Fibroblast of the conjunctiva (primary cell): ENCODE results near the gene NUTM2A.
"Not testable (repeated sequence)": the region's sequence is repeated elsewhere in the genome, so short reads cannot be mapped to it uniquely, and the experiment has no call there.

Source experiments
- DNase-seq: peaks from one replicate; pipeline ENCODE4 v3.0.0-alpha.2; 2010; ENCODE audit warnings: low read depth

The NUTM2A gene

GRCh38 chr10:87225148-87225547 lies at the start of gene NUTM2A:
Gene NUTM2A, plus strand, starts transcription at chr10:87225448. Its CDS starts 383 bp downstream, at chr10:87225831.
- not testable (repeated sequence) for DNase-seq

- not testable (repeated sequence) for DNase-seq
These were observed 47.7 kb upstream of the NUTM2A start for GRCh38 chr10:87177587-87177986.

- DNase-seq = peak; percentile 26
These were observed 40.8 kb upstream of the NUTM2A start for GRCh38 chr10:87184421-87184820.

GRCh38 chr10:87186016-87186415 lies 39.2 kb upstream of the NUTM2A start:
- DNase-seq = not testable (repeated sequence)

GRCh38 chr10:87187573-87187972 lies 37.7 kb upstream of the NUTM2A start:
- not testable (repeated sequence) for DNase-seq

- not testable (repeated sequence) for DNase-seq
These were observed 33.4 kb upstream of the NUTM2A start for GRCh38 chr10:87191841-87192240.

- peak; percentile 36 for DNase-seq
These were observed 24.3 kb upstream of the NUTM2A start for GRCh38 chr10:87200924-87201323.

- not testable (repeated sequence) for DNase-seq
These were observed 20.4 kb upstream of the NUTM2A start for GRCh38 chr10:87204801-87205200.

GRCh38 chr10:87206922-87207321 lies 18.3 kb upstream of the NUTM2A start:
- not testable (repeated sequence) for DNase-seq

GRCh38 chr10:87210309-87210708 lies 14.9 kb upstream of the NUTM2A start:
- not testable (repeated sequence) for DNase-seq

- DNase-seq = not testable (repeated sequence)
These were observed 13.4 kb upstream of the NUTM2A start for GRCh38 chr10:87211848-87212247.

GRCh38 chr10:87213150-87213765 lies 12.0 kb upstream of the NUTM2A start:
- DNase-seq = not testable (repeated sequence)

GRCh38 chr10:87213806-87214205 lies 11.4 kb upstream of the NUTM2A start:
- not testable (repeated sequence) for DNase-seq

GRCh38 chr10:87216120-87216519 lies 9.1 kb upstream of the NUTM2A start:
- DNase-seq = not testable (repeated sequence)

- not testable (repeated sequence) for DNase-seq
These were observed 5.9 kb upstream of the NUTM2A start for GRCh38 chr10:87219370-87219769.

- not testable (repeated sequence) for DNase-seq
These were observed 2.5 kb upstream of the NUTM2A start for GRCh38 chr10:87222789-87223188.

- not testable (repeated sequence) for DNase-seq
These were observed 3.0 kb downstream of the NUTM2A start for GRCh38 chr10:87228247-87228646.

- DNase-seq = not testable (repeated sequence)
These were observed 4.0 kb downstream of the NUTM2A start for GRCh38 chr10:87229211-87229610.

GRCh38 chr10:87234854-87235253 lies 9.6 kb downstream of the NUTM2A start:
- not testable (repeated sequence) for DNase-seq

- DNase-seq = not testable (repeated sequence)
These were observed 12.0 kb downstream of the NUTM2A start for GRCh38 chr10:87237244-87237643.

GRCh38 chr10:87239346-87239808 lies 14.1 kb downstream of the NUTM2A start:
- DNase-seq = not testable (repeated sequence)

GRCh38 chr10:87242192-87242591 lies 16.9 kb downstream of the NUTM2A start:
- not testable (repeated sequence) for DNase-seq

- not testable (repeated sequence) for DNase-seq
These were observed 22.1 kb downstream of the NUTM2A start for GRCh38 chr10:87247335-87247734.
